Suppressor macrophage (primary cell): ENCODE data around the gene TSR3.
A peak's percentile ranks its signal among the peaks of the same experiment; 100 is the strongest.

ENCODE experiments used
- DNase-seq, 4 experiments: peaks; one replicate each; pipeline ENCODE4 v3.0.0-alpha.2; 2020 to 2022

The TSR3 gene

DNA sequence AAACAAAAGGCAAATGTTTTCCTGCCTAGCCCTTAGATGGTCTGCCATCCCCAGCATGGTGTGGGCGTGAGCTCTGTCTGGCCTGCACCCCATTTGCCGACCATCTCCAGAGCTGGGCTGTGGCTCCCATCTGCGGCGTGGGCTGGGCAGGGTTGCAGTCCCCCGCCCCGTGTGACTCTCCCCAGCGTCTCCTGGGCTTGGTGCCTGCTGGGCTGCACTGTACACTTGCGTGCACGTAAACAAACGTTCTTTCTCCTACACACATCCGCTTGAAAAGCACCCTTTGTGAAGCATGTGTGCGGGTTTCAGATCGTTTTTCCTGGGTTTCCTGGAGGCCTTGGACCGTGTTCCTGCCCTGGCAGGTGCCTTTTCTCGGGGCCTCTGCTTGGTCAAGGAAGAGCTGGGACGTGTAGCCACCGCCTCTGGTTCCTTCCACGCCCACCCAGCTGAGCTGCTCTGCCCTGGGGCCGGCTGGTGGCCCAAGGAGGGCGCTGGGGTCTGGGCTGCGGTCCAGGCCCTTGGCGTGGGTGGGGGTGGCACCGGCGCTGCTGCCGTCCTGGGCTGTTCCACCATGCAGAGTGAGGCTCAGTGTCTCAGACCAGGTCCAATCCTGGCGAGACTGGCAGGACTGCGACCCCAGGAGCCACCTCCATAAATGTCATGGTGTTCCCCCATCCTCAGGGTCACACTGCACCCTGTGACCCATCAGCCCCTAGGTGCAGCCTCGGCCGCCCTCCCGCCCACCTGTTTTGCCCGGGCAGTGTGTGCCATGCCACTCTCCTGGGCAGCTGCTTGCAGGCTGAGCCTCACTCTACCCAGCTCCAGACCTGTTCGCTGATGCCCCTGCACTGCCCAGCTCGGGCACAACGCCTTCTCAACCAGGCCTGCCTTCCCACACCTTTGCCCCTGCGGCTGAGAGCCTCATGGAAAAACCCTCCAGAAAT is 28.1 kb downstream of the TSR3 start:
- no peak for DNase-seq

DNA sequence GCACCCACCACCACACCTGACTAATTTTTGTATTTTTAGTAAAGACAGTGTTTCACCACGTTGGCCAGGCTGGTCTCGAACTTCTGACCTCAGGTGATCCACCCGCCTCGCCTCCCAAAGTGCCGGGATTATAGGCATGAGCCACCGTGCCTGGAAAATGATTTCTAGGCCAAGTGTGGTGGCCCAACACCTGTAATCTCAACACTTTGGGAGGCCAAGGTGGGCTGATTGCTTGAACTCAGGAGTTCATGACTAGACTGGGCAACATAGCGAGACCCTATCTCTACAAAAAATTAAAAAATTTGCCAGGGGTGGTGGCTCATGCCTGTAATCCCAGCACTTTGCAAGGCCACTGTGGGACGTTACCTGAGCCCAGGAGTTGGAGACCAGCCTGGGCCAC is 29.3 kb downstream of the TSR3 start:
- DNase-seq: no peak

DNA sequence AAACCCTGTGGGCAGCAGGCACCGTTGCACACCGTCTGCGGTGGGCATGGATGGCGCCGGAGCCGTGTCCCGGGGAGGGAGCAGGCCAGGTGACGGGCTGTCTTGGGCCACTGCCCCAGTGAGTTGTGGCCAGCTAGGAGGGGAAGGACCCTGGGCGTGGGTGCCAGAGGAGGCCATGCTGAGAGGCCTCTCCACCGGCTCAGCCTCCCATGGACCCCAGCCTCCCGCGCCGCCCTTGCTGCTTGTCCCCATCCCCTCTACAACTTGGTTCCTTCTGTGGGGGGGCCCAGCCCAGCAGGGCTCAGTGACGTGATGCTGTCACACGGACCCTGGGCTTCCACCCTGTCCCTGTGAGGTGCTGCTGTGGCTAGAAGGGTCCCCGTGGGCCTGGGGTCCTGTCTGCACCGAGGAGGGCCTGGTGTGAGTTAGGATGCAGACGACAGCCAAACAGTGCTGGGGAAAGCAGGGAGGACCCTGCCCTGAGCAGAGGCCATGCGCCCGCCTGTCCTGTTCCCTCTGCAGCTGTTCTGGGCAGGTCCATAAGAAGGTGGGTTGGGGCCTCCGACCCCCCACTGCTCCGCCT is 30.9 kb downstream of the TSR3 start:
- DNase-seq: no peak

DNA sequence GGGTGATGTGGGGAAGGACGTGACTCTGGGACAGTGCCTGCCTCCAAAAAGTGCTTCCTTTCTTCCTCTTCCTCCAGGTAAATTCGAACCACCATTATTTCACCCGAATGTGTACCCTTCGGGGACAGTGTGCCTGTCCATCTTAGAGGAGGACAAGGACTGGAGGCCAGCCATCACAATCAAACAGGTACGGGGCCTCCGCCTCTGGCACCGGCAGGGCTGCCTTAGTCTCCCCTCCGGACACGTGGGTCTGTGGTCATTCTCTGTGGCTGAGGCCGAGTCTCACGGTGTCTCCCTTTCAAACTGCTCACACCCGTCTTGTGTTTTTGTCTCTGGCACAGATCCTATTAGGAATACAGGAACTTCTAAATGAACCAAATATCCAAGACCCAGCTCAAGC is 31.6 kb downstream of the TSR3 start:
- no peak for DNase-seq

DNA sequence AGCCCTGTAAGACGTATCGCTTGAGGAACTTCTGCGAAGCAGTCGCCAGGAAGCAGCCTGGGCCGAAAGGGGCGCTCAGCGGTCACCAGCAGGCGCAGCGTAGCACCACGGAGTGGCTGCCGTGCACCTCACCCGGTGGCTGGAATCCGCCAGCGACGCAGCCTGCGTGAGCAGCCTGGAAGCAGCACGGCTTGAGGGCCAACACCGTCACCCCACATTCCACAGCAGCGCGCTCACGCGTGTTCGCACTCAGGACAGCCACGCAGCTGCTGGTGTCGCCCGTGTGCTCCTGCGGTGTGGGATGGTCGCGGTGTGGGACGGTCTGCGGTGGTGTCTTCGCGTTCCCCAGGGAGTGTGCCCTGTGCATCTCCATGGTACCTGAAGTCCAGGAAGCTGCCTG is 32.6 kb downstream of the TSR3 start:
- DNase-seq: no peak

DNA sequence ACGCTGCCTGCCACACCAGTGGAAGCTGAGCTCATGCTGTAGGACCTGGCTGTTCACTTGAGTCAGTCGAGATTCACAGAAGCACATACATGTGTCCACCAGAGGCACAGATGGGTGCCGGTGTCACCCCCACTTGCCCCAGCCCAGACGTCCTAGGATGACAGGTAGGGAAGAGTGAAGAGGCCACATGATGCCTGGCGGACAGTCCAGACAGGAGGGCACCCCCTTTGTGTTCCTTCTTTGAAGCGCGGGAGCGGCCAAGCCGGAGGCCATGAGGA is 33.5 kb downstream of the TSR3 start:
- DNase-seq: no peak

DNA sequence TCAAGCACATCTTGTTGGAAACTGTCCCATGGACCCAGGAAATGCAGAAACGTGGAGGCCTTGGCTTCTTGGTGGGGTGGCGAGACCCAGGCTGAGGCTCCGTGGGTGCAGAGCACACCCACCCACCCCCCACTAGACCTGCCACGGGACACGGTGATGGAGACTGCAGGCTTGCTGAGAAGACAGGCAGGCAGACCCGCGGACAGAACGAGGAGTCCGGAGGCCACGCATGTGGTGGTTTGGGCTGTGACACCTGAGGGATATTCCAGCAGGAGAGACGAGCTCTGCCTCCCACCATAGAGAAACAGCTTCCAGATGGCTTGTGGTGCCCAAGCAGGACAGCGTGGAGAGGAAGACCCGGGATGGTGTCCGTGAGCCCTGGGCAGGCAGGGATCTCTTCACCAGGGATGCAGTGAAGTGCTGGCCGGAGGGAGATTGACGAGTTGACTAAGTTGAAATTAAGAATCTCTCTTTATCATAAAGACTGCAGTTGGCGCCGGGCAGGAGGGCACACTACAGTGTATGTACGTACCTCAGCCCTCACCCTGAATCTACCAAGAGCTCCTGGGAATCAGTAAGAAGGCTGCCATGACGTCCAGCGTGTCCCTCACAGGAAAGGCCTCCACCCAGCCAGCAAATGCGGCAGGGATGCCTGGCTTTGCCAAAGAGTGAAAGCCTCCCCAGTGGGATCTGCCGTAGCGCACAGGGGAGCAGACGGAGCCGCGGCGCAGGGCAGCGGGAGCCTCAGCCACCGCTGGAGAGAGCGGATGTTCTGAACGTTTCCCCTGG is 34.0 kb downstream of the TSR3 start:
- DNase-seq: no peak

DNA sequence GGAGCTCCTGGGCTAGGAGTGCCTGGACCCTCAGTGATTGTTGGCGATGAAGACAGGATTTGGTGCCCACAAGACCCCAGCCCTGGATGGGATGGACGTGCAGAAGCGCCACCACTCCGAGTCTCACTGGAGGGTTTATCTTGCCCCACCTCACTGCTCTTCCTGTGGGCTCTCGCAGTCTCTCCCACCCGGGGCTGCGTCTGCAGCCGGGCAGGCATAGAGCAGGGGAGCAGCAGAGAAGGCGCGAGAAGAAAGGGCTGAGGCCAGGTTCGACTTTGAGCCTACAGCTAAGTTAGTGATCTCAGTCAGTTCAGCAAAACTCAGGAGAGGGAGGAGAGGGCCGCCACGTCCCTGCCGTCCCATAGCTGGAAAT is 35.7 kb downstream of the TSR3 start:
- DNase-seq: no peak

DNA sequence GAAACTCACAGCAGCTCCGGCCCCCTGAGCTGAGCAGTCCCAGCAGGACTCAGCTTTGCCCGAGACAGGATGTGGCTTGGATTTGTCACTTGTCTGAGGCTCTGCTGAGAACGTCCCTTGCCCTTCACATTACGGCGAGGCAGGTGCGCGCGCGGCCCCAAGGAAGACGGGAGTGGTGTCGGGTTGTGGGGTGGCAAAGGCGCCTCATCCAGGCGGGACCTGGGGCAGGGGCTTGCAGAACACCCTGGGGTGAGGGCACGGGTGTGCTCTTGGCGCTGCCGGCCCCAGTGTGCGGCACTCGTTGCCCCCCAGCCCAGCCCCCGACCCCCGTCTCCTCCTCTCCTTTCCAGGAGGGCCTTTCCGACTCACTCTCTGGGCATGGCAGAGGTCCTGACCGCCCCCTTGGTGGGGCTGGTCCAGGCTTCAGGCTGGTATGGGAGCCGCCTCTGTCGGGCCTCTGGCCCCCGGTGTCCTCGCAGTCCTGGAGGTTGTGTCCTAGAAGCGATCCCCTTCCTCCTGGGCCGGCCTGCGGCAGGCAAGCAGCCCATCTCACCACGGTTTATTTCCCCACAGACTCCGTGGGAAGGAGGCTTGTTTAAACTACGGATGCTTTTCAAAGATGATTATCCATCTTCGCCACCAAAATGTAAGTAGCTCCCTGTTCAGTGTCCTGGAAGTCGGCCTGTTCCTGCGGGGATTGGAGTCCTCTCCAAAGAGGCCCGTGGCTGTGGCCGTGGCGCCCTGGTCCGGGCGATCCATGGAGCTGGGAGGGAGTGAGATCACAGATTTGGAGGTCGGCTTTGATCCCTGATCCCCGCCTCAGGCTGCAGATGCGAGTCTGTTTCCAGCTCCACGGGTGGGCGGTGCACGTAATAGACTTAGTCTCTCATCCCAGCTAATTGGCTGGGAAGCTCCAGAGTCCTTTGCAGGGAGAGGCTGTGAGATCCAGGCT is 36.3 kb downstream of the TSR3 start:
- DNase-seq: no peak

DNA sequence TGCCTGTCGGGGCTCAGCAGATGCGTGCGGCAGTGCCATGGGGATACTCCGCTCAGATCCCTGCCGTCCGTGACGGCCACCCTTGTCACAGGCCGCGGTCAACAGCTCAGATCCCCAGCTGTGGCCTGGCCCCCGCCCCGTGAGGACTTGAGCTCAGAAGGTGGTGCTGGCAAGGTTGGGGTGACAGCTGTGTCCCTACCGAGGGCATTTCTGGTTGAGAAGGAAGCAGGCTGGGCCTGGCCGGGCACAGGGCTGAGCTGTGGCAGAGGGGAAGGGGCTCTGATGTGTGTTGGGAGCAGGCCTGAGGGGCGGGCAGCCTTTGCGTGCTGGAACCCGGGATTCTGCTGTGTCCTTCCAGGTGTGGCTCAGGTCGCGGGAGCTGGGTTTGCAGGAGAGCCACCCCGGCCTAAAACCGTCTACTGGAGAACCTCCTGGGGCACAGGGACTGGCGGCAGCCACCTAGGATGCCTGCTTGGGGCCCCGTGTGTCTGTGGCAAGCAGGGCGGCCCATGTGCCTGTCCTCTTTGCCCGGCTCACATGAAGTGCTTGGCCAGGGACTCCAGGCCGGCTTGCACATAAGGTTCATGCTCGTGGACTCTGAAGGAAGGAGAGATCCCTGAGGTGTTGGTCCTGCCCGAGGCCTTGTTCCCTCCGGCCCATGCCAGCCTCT is 37.1 kb downstream of the TSR3 start:
- no peak for DNase-seq

DNA sequence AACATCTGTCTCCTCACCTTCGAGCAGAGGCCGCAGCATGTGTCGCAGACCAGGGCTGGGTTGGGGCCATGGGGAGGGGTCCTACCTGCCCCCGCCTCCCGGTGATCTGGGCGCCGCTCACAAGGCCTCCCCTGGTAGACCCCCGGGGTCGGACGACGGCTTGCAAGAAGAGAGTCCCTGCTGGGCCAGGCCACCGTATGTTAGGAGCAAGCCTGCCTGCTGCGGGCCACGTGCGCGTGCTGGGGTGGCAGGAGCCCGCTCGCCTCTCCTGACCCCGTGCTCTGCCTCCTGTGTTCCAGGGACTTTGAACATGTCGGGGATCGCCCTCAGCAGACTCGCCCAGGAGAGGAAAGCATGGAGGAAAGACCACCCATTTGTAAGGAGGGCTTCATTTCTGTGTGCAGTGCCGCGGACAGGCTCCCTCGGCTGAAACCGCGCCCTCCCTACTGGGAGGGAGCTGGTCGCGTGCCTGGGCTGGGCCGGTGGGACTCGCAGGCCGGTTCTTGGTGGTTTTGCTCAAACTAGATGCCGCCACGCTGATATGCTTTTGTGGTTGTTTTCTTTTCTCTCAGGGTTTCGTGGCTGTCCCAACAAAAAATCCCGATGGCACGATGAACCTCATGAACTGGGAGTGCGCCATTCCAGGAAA is 37.8 kb downstream of the TSR3 start:
- DNase-seq: no peak

DNA sequence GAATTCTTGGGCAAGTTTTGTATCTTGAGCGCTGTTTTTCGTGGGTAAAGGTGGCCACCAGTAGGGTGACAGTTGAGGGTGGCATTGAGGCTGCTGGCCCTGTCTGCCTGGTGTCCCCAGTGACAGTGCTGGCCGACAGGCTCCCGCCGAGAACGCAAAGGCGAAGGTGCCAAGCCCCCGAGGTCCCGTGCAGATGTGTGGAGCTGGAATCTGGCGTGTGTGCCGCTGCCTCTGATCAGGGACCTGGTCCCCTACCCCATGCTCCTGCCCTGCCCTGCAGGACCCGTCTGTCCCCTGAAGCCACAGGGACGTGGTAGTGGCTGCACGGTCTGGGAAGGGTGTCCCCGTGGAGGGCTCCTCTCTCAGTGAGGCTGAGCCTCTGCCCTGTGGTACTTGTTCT is 38.8 kb downstream of the TSR3 start:
- no peak for DNase-seq

DNA sequence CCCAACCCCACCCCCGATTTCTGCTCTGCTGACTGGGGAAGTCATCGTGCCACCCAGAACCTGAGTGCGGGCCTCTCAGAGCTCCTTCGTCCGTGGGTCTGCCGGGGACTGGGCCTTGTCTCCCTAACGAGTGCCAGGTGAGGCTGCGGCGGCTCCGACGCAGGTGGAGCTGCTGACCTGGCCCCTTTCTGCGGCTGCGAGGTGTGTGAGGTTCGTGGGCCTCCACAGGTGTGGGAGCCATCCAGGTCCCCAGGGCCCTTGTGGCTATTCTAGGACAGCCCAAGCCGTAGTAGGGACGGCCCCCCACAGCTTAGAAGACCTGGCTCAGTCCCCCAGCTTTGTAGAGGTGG is 39.2 kb downstream of the TSR3 start:
- DNase-seq: no peak

DNA sequence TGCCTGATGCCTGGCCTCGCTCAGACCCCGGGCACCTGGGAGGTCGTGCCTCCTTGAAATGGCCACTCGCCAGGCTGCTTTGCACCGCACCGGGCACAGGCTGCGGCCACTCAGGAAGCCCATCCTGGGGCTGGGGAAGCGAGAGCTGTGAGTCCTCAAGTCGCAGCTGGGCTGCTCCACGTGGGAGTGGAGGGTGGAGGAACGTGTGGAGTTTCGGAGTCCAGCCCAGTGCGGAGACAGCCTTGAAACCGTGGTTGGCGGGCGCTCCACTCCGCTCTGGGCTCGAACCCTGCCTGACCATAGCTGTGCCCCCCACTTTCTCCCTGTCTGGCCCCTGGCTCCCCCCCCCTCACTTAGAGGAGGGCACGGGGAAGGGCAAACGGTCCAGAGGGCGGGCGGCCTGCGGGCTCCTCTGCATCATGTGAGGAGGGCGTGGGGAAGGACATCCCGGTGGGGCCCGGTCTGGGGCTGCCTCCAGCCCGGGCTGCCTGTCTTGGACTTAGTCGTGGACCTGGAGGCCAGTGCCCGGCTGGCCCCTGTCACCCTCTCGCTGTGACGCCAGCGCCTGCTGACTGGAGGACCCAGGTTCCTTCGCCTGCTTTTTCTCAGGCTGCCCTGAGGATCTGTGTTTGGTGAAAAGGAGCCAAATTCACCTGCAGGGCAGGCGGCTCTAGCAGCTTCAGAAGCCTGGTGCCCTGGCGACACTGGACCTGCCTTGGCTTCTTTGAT is 39.8 kb downstream of the TSR3 start:
- peak; percentile 32 to 78 (median 60) for DNase-seq

DNA sequence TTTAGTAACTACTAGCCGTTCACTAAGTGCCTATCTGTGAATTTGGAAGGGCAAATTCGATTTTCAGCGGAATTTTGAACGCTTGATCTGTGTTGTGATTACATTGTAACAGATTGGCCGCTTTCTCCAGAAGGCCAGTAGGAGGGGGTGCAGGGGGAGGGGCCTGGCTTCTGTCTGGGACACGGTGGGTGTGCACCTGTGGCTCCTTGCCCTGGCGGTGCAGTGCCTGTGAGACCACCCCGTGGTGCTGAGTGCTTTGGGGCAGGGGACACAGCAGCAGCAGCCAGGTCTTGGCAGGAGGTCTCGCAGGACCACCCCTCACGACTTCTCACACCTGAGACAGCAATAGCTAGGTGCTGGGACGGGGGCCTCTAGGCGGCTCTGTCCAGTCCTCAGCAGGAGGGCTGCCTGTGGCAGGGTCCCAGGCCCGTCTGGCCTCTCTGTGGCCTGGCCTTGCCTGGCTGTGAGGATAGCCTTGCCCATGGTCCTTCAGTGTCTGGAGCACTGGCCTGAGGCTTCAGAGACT is 40.4 kb downstream of the TSR3 start:
- DNase-seq: no peak

DNA sequence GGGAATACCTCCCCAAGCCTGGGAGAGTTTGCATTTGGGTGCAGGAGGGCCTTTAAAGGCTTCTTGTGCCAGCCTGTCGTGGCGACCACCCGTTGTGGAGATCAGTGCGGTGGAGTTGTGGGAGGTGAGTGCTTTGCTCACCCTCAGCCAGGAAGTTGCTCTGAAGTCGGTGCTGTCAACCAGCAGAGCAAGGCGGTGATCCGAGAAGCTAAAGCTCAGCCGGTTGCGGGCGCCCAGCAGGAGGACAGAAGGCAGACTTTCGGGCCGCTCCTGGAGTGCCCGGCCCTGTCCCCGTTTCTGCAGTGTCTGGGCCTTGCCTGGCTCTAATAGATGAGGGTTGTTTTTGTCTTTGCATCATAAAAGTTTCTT is 40.9 kb downstream of the TSR3 start:
- peak; percentile 20 to 62 (median 44) for DNase-seq

DNA sequence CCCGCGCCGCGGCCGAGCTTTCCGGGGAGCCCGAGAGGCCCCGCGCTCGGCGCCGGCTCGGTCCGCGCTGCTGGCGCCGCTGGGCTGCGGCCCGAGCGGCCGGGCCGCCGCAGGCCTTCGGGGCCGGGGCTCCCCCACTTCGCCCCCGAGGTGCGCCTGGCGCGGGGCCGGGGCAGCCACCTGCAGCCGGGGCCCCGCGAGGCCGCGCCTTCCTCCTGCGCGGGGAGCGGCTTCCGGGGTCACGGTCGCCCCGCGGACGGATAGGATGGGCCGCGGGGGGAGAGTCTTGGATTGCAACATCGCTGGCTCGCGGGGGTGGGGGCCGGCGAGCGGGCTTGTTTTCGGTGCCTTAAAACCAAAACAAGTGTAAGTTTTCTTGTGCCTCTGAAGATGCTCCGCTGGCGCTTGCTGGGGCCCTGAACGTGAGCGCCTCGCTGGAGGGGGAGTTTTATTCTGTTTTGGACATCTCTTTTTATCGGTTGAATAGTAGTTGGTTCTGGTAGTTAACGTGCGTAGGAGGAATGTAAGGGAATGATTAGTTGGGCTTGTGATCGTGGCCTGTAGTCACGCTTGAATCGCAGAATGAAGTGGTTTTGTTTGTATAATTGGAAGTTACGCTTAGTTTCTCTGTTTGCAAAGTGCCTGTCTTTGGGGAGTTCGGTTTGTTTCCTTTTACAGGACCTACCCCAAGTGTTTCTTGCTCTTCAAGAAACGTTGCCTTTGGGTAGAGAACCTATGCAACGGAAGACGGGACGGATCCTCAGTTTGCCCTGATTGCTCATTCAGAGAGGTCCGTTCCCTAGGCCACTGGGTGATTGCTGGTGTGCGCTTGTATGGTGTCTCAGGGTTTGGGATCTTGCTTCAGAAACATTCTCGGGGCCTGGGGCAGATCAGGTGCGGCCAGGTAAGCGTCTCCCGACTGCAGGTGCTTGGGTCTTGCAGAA is 41.5 kb downstream of the TSR3 start:
- DNase-seq: peak; percentile 64 to 88 (median 75)

DNA sequence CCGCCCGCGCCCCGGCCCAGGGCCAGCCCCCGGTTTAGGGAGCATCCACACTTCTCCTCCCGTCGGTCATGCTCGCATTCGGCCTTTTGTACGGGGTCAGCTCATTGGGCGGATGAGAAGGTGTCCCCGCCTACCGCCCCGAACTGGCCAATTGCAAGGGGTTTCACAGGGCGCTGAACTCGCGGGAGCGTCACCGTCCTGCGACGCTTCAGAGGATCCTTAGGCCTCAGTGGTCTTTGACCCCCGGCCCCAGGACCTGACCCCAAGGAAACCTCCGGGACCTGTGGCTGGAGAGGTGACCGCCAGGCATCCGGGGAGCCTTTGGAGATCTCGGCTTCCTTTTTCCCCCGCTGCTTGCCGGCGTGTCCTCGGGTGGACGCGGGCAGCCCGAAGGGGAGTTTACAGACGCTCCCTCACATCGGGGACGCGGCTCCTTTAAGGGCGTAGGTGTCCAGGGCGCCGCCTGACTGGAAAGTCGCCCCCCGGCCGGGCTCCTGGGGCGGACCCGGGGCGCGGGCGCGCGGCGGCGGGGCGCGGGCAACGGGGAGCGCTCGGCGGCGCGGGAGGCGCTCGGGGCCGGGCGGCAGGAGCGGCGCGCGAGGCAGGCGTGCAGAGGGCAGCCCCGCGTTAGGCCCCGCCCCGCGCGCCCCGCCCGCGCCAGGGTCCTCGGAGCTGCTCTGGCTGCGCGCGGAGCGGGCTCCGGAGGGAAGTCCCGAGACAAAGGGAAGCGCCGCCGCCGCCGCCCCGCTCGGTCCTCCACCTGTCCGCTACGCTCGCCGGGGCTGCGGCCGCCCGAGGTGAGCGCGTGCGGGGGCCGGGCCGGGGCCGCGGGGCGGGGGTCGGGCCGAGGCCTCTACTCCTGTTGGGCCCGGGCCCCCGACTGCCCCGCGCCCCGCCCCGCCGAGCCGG is 42.4 kb downstream of the TSR3 start, which contains the start of gene UBE2I:
Gene UBE2I (plus strand): TSS at position 660 of the 909 bp plus-strand sequence. CDS start 4,395 bp downstream, outside the sequence.
- peak; percentile 97 to 98 (median 98) for DNase-seq
